HFFc6 (cell line): ENCODE measurements around the gene VEGFD. TPM values are rescaled to one million over a fixed set of nuclear protein-coding genes. Genes with fewer than 3 reads are reported as not detected.

ENCODE experiments used
- DNase-seq: peaks from one replicate; pipeline ENCODE4 v3.0.0-alpha.2; 2018
- H3K27ac Mint-ChIP-seq: 2 replicates; pipeline ENCODE4 v1.8.0; 2020; ENCODE audit warnings: mild to moderate bottlenecking, mixed read lengths
- H3K27me3 Mint-ChIP-seq: 2 replicates; pipeline ENCODE4 v1.8.0; 2021; ENCODE audit warnings: mild to moderate bottlenecking, moderate library complexity, mixed read lengths; ENCODE audit not compliant: insufficient read depth
- H3K36me3 Mint-ChIP-seq: 2 replicates; pipeline ENCODE4 v1.8.0; 2021; ENCODE audit warnings: low read depth, mixed read lengths
- H3K4me1 Mint-ChIP-seq: 2 replicates; pipeline ENCODE4 v1.8.0; 2020; ENCODE audit warnings: low read depth, mixed read lengths
- H3K4me3 Mint-ChIP-seq: 2 replicates; pipeline ENCODE4 v1.8.0; 2020; ENCODE audit warnings: mild to moderate bottlenecking, moderate library complexity, mixed read lengths
- H3K9me3 Mint-ChIP-seq: 2 replicates; pipeline ENCODE4 v1.8.0; 2020; ENCODE audit warnings: mild to moderate bottlenecking, mixed read lengths
- CTCF ChIP-seq: fragments of 200-600 bp; sonication (generic); IDR thresholded peaks from 2 replicates; pipeline ENCODE4 v1.5.0; 2021; ENCODE audit warnings: antibody characterized with exemption, mild to moderate bottlenecking
- total RNA-seq, 6 experiments: library from RNA; stranded (reverse); fragmentation: NEBNext Ultra II Directional; extraction: Animal tissue kit (Norgen Biotek cat#: 25700); gene quantifications; 2 replicates in 1 of 6; 3 replicates in 5 of 6; pipeline ENCODE4 v1.2.3, GENCODE V29; 2021

The VEGFD gene
- total RNA-seq, 6 experiments from 2014 or later: not detected

DNA sequence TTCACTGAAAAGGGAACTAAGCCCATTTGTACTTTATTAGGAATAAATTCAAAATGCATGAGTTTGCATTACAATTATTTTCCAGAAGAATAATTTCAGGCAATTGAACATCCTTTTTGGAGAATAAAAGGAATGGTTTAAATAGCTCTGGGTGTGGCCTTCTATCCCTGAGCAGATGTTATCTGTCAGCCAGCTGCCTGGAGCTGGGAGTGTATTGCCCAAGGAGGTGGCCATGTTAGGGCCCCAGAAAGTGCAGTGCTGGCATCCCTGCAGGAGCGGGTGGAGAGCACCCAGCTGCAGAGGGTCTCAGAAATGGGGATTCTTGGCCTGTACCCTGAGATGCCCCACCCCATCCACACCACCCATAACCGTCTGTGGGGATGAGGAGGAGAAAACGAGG, 21.6 kb upstream of the VEGFD start:
- DNase-seq: no peak
- Mint-ChIP-seq H3K9me3 (no peaks in the 10 kb centered on the region), H3K27ac (no peak overlapping the region), H3K4me1 (no peaks in the 10 kb centered on the region; the same call in 1 of the 2 replicates), H3K36me3 (no peaks in the 10 kb centered on the region), H3K4me3 (no peak overlapping the region), H3K27me3 (no peaks in the 10 kb centered on the region; the same call in 1 of the 2 replicates)
- no peak for TF ChIP-seq CTCF

DNA sequence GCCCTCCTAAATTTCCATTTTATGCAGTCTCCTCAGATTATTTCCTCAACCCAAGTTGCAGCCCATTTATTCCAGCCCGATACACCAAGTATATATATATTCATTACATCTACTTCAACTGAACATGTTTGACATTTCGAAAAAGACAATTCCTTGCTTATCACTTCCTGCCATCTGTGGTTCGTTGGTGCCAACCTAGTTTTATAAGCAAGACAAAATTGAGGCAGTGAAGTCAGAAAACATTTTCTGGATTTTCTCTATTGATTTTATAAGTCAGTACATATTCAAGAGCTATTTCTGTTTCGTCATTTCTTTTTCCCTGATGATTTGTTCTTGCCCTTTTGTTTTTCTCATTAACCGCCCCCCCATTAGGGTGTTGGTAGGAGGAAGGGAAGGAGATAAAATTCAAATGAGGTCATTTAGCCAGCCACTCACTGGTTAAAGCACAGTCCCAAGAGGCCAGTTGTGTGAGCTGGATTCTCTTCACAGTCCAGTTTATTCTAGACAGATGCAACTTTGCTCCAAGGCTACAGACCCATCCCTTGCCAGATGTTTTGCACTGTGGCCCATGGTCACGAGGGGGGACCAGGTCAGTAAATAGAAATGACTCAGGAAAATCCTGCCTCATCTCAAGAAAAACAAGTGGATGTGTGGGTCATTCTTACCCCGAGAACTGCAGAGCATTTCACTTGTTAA, 20.3 kb upstream of the VEGFD start:
- no peak for DNase-seq
- Mint-ChIP-seq H3K27me3 (no peaks in the 10 kb centered on the region; the same call in 1 of the 2 replicates), H3K9me3 (no peaks in the 10 kb centered on the region), H3K27ac (no peak overlapping the region), H3K4me1 (no peaks in the 10 kb centered on the region), H3K36me3 (no peaks in the 10 kb centered on the region), H3K4me3 (no peak overlapping the region)
- TF ChIP-seq CTCF: no peak

- no peak overlapping the region for H3K27ac Mint-ChIP-seq
- H3K27me3 Mint-ChIP-seq: no peaks in the 10 kb centered on the region
- TF ChIP-seq CTCF: no peak
- H3K36me3 Mint-ChIP-seq: no peaks in the 10 kb centered on the region
- no peaks in the 10 kb centered on the region for H3K4me1 Mint-ChIP-seq
- DNase-seq: no peak
- no peak overlapping the region for H3K4me3 Mint-ChIP-seq
- no peaks in the 10 kb centered on the region for H3K9me3 Mint-ChIP-seq
Observed at GRCh38 chrX:15401378-15401777, 17.2 kb upstream of the VEGFD start.

DNA sequence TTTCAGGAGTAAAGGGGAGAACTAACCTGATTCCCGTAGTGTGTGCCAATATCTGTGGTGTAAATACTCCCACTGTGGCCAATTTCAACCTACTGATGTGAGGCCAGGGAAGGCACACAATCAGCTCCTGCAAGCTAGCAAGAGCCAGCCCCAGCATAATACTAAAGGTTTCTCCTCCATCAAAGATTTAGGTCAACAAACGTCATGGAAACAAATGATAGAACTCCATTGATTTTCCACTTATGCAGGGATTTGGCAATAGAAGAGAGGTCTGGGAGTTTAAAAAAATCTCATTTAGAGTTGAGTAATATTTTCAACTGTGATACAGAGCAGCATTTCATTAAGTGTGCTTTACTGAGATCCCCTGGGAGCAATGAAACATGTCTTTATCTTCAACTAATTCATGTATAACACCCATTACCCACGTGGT, 15.8 kb upstream of the VEGFD start:
- H3K9me3 Mint-ChIP-seq: no peaks in the 10 kb centered on the region
- DNase-seq: no peak
- no peak overlapping the region for H3K27ac Mint-ChIP-seq
- no peak for TF ChIP-seq CTCF
- H3K27me3 Mint-ChIP-seq: no peaks in the 10 kb centered on the region
- no peaks in the 10 kb centered on the region for H3K36me3 Mint-ChIP-seq
- no peak overlapping the region for H3K4me3 Mint-ChIP-seq
- no peaks in the 10 kb centered on the region for H3K4me1 Mint-ChIP-seq

GRCh38 chrX:15398874-15399273, 14.7 kb upstream of the VEGFD start:
- TF ChIP-seq CTCF: no peak
- H3K27ac Mint-ChIP-seq: no peak overlapping the region
- no peak overlapping the region for H3K4me3 Mint-ChIP-seq

More at GRCh38 chrX:15398874-15399273, 14.7 kb upstream of the VEGFD start:
- H3K27me3 Mint-ChIP-seq: no peaks in the 10 kb centered on the region
- no peaks in the 10 kb centered on the region for H3K36me3 Mint-ChIP-seq
- DNase-seq: no peak
- no peaks in the 10 kb centered on the region for H3K4me1 Mint-ChIP-seq
- no peaks in the 10 kb centered on the region for H3K9me3 Mint-ChIP-seq
